Head of caudate nucleus (tissue), 42 donors: Measurements from ENCODE around the gene POLN.

Source experiments
- DNase-seq, 42 donors: peaks; one replicate each; pipeline versions ENCODE4 v3.0.0 to v3.0.0-alpha.2; 2020 to 2021; ENCODE audit warnings: mixed read lengths in 7 of 42
- intact Hi-C: fragments of 100-400 bp; cut with DNase I; formaldehyde crosslinking; loops from one replicate; pipeline ENCODE4 v1.15.0; 2022

Gene POLN

DNA sequence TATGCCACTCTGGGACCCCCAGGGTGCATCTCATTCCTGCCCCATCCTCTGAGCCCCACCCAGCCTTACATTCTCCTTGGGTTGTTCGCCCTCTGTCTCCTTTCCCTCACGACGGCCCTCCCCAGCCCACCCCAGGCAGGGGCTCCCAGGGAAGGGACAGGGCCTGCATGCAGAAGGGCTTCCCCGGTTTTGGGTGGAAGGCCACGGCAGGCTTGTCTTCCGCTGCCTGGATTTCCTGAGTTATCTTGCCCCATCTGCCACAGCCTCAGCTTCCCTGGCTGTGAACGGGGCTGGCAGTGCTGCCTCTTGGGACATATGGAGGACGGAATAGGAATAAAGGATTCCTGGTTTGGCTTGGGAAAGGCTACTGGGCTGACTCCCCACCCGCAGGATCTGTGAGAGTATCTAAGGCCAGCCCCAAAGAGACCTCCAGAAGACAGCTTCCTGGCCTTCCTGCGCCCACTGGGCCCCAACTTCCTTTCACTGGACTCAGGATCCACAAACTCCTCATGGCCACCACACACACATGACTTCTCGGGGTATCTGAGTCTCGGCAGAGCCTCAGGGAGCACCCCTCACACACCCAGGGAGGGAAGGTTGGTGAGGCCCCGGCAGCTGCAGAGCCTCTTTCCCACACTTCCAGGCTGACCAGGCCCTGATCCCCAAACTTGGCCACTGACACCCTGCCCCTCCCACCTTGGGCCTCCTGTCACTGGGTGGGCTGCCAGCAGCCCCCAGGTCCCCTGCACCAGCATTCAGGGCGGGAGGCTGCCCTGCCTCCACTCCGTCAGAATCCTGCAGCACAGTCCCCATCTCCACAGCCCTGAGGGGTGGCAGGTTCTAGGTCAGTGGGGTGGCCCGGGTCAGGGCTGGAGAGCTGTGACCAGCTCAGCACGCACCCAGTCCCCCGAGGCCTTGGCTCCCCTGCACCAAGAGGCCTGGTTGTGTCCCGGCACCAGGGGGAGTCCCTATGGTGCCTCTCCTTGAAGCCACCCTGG, 23.5 kb upstream of the POLN start:
- no peak for DNase-seq
- intact Hi-C loops: no loop called here

DNA sequence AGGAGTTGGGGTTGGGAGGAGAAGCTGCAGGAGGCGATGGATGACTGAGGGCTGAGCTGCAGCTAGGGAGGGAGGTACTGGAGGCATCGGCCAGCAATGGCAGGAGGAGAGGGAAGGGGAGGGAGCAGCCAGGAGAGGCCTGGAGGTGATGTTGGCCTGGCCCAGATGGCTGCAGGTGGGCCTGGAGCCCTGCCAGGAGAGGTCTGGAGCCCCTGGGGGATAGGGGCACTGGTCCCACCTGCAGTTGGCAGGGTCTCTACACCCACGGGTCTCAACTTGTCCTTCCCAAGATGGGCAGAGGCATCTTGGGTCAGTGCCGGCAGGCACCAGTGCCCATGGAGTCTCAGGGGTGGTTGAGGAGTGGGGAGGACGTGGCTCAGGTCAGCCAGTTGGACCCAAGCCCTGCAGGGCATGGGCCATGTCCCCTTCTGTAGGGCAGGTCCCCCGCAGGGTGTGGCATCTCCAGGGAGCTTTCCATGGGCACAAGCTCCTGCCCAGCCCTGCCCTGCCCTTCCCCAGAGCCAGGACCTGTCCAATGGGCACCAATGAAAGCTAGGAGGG, 22.6 kb upstream of the POLN start:
- no peak for DNase-seq
- intact Hi-C loops: no loop called here

DNA sequence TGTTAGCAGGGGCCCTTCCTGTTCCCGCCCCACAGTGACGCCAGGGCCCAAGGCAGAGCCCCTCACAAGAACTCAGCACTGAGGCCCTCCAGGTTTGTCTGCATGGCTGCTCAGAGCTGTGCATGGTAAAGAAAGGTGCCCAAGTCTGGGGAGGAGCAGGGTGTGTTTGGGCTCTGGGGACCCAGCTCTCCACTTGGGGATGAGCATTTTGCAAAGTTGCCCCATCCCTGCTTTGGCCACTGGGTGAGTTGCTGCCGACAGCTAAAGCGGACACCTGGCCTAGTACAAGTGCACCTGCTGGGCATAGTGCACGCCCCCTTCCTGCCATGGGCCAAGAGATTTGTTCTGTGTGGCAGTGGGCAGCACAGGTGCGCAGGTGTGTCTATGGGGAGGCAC, 22.0 kb upstream of the POLN start:
- no peak for DNase-seq
- intact Hi-C loops: no loop called here

DNA sequence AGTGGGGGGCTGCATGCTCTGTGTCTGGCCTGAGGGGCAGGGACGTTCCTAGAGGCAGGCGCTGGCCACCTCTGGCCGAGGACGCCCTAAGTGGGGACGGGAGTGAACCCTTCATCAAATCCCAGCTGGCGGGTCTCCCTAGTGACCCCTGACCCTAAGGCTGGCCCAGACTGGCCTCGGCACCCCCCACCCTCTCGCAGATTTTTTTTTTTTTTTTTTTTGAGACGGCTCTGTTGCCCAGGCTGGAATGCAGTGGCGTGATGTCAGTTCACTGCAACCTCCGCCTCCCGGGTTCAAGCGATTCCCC, 21.0 kb upstream of the POLN start:
- no peak for DNase-seq
- intact Hi-C loops: loop anchor here (1.0 kb wide), 1 partner anchor 21 kb away; the partner anchor contains the start of genes HAUS3 and POLN

DNA sequence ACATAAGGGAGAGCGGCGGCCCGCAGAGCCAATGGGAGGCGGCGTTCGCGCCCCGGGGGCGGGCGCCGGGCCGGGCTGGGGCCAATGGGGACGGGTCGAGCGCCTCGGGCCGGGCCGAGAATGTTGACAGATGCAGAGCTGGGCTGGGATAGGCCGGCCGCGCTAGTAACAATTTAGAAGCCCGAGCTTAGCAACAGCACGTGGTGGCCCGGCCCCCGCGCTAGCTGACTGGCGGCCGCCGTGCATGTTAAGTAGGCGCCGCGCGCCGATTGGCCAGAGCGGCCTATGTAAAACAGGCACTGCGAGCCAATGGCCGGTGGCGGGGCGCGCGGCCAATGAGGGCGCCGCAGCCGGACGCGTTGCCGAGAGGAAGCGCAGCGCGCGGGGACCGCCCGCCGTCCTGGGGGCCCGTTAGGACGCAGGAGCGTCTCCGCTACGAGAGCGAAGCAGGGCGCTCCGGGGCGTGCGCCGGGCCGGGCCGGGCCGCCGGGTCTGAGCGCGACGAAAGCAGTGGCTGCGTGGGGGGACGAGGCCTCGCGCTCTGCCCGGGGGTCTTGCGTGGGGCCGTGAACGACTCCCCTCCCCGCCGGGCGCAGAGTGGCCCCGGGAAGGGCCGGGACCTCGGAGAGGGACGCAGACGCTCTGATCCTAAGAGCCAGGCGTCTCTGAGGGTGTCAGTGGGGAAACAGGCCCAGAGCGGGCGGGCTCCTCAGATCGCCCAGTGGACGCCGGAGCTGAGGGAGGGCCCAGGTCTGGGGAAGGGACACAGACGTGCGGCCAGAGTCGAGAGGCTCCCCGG, 20.4 kb upstream of the POLN start:
- intact Hi-C loops: loop anchor here (1.0 kb wide), 1 partner anchor 20 kb away; the partner anchor contains the start of genes HAUS3 and POLN
- DNase-seq: peak; percentile 99 to 100 (median 100)

DNA sequence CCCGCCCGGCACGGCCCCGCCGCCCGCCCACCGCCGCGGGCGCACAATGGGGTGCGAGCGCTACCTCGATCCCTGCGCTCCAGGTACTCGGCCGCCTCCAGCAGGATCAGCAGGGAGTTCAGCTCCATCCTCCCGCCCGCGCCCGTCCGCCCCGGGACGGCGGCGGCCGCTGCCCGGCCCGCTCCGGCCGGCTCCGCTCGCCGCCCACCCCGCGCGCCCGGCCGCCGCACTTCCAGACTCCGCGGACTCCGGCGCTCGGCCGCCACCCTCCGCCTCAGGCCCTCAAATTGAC, 19.9 kb upstream of the POLN start, which contains the start of gene MXD4:
TSS of gene MXD4 (minus strand) at position 257 of the 292 bp plus-strand sequence. CDS start at position 128, 129 bp downstream.
- intact Hi-C loops: loop anchor here (1.0 kb wide), 1 partner anchor 19 kb away; the partner anchor contains the start of genes HAUS3 and POLN
- no peak for DNase-seq

DNA sequence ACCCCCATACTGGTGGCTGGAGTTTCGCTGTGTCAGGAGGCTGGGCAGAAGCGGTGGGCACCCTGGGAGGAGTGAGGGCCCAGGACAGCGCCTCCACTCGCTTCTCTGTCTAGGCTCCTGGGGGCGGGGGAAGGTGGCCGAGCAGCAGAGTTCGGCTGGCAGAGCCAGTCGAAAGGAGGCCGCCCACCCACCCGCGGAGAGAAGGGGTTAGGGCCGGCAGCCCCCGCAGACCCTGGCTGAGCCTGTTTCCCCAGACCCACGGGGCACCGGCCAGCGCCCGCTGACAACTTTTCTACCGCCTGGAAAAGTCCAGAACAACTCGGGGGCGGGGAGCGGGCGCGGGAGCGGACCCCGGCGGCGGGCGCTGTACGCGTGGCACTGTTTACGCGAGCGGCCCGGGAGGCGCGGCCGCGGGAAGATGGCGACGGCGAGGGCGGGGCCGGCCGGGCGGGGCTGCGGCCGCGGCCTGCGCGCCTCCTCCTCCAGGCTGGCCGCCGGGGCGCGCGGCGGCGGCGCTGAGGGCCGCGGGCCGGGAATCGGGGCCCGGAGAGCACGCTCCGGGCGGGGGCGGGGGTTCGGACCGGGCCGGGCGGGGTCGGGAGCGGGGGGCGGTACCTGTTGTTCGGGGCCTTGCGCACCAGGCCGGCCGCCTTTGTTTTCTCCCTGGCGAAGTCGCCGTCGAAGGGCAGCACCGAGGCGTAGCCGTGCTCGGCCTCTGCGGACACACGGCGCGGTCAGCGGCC, 19.4 kb upstream of the POLN start:
- intact Hi-C loops: no loop called here
- peak in 30 of 42 donors; percentile 6 to 69 (median 37) for DNase-seq

DNA sequence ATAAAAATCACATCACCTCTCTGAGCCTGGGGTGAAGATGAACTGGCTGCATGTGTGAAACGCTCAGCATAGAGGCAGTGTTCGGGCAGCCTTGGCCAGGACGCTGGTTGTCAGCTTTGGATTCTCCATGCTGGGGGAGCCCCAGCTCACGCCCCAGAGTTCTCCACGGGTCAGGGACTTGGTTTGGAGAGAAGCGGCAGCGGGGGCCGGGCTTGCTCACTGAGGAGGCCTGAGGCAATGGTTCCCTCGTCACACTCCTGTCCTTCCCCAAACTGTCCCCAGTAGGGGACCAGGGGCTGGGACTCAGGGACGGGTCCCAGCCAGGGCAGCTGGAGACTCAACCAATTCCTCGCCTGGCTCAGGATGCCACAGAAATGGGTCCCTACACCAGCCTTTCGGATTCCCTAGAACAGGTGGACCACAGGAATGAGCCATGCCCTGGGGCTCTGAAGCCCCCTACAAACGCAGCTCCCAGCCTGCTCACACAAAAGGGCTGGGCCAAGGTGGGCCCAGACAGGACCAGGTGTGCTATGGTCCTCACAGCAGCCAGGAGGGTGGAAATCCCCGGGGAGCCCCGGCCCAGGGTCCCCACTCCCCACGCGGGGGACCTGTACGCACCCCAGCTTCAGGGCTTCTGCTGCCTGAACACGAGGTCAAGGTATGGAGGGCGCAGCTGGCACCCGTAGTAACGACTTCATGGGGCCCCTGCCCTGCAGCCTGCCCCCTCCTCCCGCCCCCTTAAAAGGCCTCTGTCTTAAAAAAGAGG, 18.6 kb upstream of the POLN start:
- DNase-seq: peak in 27 of 42 donors; percentile 2 to 44 (median 12)
- intact Hi-C loops: no loop called here

DNA sequence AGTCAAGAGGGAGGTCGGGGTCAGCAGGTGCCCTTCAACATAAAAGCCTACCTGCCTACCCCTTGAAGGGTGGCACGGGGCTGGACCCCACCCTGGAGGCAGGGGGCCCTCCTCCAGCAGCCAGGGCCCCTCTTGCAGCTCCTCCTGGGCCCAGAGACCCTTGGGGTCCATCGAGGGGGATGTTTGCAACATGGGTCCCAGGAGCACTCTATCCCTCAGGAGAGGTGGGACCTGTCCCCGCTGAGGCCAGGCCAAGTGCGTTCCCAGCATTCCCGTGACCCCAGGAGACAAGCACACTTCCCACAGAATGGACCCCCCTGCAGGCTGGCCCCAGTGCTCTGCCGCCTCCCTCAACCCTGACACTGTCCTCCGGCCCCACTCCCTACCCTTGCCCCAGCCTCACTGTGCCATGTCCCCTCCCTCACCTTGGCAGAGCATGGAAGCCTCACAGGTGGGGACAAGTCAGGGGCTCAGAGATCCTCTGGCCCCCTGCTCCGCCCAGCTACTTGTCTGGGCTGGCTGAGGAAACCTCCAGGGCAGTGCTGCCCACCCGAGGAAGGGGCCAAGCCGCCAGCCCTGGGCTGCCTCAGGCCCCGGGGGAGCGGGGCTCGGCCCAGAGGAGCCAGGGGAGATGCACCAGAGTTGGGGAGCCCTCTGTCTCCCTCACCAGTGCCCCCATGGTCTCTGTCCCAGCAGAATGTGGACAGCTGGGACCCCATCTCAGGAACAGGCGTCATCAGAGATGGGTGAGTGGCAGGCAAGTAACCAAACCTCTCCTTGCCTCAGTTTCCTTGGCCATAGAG, 17.8 kb upstream of the POLN start:
- intact Hi-C loops: no loop called here
- peak in 25 of 42 donors; percentile 1 to 42 (median 5) for DNase-seq

DNA sequence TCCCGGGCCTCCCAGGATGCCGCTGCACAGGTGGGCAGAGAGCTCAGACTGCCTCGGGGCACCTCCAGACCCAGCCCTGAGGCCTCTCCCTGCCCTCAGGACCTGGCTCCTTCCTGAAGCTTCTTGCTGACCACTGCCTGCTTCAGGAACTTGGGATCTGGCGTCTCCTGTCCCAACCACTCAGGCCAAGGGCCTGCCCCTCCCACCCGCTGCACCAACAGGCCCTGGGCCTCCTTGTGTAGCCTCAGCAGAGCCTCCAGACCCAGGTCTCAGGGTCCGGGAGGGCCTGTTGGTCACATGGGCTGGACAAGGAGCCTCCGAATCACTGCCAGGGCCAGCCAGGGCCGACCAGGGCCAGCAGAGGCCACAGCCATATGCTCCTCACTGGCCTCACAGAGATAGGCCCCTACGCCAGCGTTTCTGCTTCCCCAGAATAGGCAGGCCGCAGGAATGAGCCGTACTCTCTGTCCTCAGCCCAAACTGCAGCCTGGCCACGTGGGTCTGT, 17.2 kb upstream of the POLN start:
- peak in 25 of 42 donors; percentile 2 to 42 (median 10) for DNase-seq
- intact Hi-C loops: no loop called here

DNA sequence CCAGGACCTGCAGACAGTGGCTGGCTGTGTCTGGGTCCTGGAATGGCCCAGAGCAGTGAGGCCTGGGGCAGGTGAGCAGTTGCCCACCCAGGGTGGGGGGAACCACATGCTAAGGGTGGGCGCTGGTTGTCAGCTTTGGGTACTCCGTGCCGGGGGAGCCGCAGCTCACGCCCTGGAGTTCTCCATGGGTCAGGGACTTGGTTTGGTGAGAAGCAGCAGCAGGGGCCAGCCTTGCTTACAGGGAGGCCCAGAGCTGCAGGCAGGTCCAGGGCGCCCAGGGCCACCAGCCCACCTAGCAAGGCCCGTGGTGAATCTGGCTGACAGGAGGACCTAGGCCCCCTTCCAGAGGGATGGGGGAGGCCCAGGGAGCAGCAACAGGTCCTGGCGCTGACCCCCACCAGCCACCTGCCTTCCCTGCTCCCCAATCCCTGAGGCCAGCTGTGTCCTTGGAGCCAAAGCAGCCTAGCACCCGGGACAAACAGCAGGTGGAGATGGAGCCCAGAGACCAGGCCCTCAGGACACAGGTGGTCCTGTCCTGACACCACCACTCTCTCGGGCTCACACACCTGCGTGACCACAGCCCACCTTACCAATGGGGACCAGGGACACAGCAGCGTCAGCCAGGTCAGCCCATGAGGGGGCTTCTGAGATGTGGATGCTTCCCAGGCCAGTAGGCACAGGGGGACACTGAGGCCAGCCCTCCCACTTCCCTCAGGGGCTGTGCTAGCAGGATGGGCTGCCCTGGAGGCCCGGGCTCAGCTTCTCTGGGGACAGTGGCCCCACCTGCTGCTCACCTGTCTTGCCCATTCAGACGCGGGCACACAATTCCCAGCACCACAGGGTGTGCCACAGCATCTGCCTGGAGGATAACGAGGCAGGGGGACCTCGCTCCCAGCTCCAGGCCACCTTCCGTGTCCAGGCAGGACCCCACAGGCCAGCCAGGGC, 16.4 kb upstream of the POLN start:
- DNase-seq: peak in 32 of 42 donors; percentile 0 to 40 (median 8)
- intact Hi-C loops: no loop called here

DNA sequence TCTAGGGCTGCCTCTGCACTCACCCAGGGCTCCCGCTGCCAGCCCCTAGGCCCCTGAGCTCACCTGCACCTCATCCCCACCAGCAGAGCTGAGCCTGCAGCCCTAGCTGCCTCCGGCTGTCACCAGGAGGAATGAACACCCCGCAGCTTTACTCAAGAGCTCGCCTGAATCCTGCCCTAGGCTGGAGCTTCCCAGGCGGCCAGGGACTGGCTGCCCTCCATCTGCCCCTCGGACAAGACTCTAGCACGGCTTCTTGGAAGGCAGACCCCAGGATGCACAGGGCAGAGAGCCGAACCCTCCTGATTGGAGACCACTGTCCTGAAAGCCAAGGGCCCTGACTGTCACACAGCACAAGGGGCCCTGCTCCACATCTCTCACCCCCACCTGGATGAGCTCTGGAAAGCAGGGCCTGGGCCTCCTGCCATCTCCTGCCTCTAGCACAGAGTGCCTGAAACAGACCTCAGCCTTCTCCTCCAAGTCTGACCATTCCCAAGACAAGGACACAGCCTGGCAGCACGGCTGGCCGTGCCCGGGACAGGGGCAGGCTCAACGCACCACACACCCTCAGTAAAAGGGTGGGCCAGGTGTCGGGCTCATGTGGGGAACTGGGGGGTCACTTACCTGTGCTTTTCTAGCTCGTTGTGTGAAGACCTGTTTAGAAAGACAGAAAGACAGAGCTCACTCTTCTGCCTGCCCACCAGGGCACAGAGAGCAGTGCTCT, 15.6 kb upstream of the POLN start:
- DNase-seq: peak in 34 of 42 donors; percentile 1 to 41 (median 13)
- intact Hi-C loops: no loop called here

DNA sequence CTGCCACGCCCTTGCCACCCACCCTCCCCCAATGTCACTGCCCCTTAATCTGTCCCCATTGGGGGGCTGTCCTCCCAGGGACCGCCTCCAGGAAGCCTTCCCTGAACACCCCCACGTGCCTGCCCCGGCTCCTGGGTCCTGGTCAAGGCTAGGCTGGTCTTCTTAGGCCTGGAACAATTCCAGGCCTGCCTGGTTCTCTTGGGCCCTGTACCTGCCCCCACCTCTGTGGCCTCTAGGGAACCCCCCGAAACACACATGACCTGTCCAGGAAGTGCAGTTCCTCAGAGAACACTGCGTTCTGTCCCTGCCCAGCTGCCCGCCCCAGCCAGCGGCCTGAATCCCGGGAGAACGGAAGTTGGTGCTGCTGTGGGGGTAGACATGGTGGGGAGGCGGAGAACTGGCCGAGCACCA, 14.9 kb upstream of the POLN start:
- intact Hi-C loops: no loop called here
- DNase-seq: peak in 34 of 42 donors; percentile 1 to 54 (median 17)

DNA sequence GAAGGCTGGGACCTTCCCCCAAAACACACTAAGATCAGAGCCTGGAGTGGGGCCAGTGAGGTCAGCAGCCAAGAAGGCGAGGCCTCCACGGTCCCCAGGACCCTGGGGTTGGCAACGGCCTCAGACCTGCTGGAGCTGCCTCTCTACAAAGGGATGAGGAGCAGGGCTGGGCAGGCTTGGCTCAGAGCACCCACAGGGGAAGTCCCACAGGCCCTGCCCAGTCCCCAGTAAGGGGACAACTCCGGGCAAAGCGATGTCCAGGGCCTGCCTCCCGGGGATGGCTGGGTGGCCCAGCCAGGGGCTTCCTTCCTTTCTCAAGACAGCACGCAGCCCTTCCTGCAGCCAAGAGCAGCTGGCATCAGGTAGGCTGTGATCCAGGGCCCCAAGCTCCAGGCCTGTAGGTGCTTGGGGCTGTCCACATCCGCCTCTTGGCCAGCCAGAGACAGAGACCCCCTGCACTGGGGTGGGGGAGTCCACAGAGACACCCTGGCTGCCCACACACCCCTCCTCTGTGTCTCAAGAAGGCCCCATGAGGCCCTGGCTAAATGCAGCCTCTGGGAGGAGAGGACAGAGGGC, 14.3 kb upstream of the POLN start:
- peak in 33 of 42 donors; percentile 0 to 44 (median 15) for DNase-seq
- intact Hi-C loops: no loop called here
